HG03439 (cell line): ENCODE results near the gene ASAP3.
"Not testable (repeated sequence)": the region's sequence is repeated elsewhere in the genome, so short reads cannot be mapped to it uniquely, and the experiment has no call there.

Experiments used
- ATAC-seq: cut with Tn5 transposase; IDR thresholded peaks from one replicate; pipeline ENCODE4 v1.9.1; 2021; ENCODE audit warnings: mild to moderate bottlenecking, moderate library complexity; ENCODE audit not compliant: unreplicated experiment

ASAP3 gene

GRCh38 chr1:23400324-23401114 lies 83.5 kb downstream of the ASAP3 start:
- no peak for ATAC-seq

- ATAC-seq, result no peak
Observed at GRCh38 chr1:23399229-23399628, 84.8 kb downstream of the ASAP3 start.

- ATAC-seq, result no peak
Observed at GRCh38 chr1:23397908-23398307, 86.1 kb downstream of the ASAP3 start.

GRCh38 chr1:23396380-23396779 lies 87.6 kb downstream of the ASAP3 start:
- no peak for ATAC-seq

- no peak for ATAC-seq
Observed at GRCh38 chr1:23395849-23396248, 88.1 kb downstream of the ASAP3 start.

GRCh38 chr1:23395154-23395724 lies 88.7 kb downstream of the ASAP3 start:
- no peak for ATAC-seq

GRCh38 chr1:23394684-23395083 lies 89.3 kb downstream of the ASAP3 start:
- no peak for ATAC-seq

GRCh38 chr1:23394181-23394580 lies 89.8 kb downstream of the ASAP3 start:
- ATAC-seq, result no peak

GRCh38 chr1:23393706-23394105 lies 90.3 kb downstream of the ASAP3 start:
- no peak for ATAC-seq

- no peak for ATAC-seq
Observed at GRCh38 chr1:23392125-23392855, 91.7 kb downstream of the ASAP3 start.

GRCh38 chr1:23389837-23390321 lies 94.1 kb downstream of the ASAP3 start:
- no peak for ATAC-seq

GRCh38 chr1:23387494-23387893 lies 96.5 kb downstream of the ASAP3 start:
- no peak for ATAC-seq

- no peak for ATAC-seq
Observed at GRCh38 chr1:23385119-23385621, 98.8 kb downstream of the ASAP3 start.

GRCh38 chr1:23384312-23385058 lies 99.5 kb downstream of the ASAP3 start:
- no peak for ATAC-seq

GRCh38 chr1:23383577-23384311 lies 100.2 kb downstream of the ASAP3 start:
- ATAC-seq, result no peak

GRCh38 chr1:23381233-23381885 lies 102.6 kb downstream of the ASAP3 start:
- no peak for ATAC-seq

GRCh38 chr1:23380719-23381118 lies 103.3 kb downstream of the ASAP3 start:
- no peak for ATAC-seq

GRCh38 chr1:23380236-23380635 lies 103.7 kb downstream of the ASAP3 start:
- not testable (repeated sequence) for ATAC-seq
